Effector memory CD4-positive, alpha-beta T cell (primary cell): ENCODE measurements around the gene TMEM255B.
"Not testable (repeated sequence)": the region's sequence is repeated elsewhere in the genome, so short reads cannot be mapped to it uniquely, and the experiment has no call there.

Experiments used
- DNase-seq, 3 donors: peaks; one replicate each; pipeline ENCODE4 v3.0.0-alpha.2; 2020
- H3K27ac ChIP-seq: 2 replicates; pipeline ENCODE4 v1.7.0; 2013; ENCODE audit warnings: mild to moderate bottlenecking, low read length, moderate library complexity; ENCODE audit not compliant: insufficient read depth, poor library complexity, severe bottlenecking
- H3K27me3 ChIP-seq: replicated peaks from 2 replicates; pipeline ENCODE4 v1.7.0; 2013; ENCODE audit warnings: mild to moderate bottlenecking, low read length; ENCODE audit not compliant: insufficient read depth, control insufficient read depth, poor library complexity, severe bottlenecking
- H3K36me3 ChIP-seq: 2 replicates; pipeline ENCODE4 v1.7.0; 2013; ENCODE audit warnings: mild to moderate bottlenecking, low read length, moderate library complexity; ENCODE audit not compliant: control insufficient read depth, insufficient read depth
- H3K4me1 ChIP-seq: 2 replicates; pipeline ENCODE4 v1.7.0; 2013; ENCODE audit warnings: low read length, mild to moderate bottlenecking; ENCODE audit not compliant: control insufficient read depth, insufficient read depth, poor library complexity, severe bottlenecking
- H3K4me3 ChIP-seq: 2 replicates; pipeline ENCODE4 v1.7.0; 2013; ENCODE audit warnings: low read length, low read depth, mild to moderate bottlenecking; ENCODE audit not compliant: insufficient read depth, poor library complexity, severe bottlenecking
- H3K9me3 ChIP-seq: 2 replicates; pipeline ENCODE4 v1.7.0; 2013; ENCODE audit warnings: mild to moderate bottlenecking, low read length, moderate library complexity; ENCODE audit not compliant: control insufficient read depth

TMEM255B gene

DNA sequence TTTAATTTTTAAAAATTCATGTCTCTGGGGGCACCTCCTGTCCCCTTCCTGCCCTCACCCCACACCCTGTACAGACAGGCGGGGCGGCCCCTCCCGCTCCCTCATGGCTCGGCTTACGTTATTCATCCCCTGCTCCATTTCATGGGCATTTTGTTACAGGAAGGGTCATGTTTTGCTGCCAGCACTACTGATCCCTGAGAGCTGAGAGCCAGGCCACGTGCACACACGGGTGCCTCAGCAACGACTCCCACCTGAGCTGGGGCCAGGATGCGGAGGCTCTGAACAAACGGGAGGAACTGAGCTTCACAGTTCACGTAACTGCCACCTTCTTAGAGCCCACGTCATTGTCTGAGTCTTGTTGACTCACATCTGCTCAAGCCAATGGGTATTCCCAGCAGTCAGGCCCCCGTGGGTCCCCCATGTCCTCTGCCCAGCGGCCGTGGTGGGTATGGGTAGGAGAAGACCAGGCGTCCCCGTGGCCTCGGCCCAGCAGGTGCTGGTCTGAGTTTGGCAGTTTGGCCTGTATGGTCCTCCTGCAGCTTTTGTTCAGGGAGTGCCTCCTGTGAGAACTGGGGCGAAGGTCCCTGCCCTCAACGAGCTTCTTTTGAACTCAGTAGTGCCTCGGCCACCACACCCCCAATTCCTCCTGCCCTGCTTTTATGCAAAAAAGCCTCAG is 16.4 kb upstream of the TMEM255B start:
- Histone ChIP-seq H3K27me3 (peaks cover 19% of the 10 kb centered on the region), H3K4me3 (no peak overlapping the region), H3K27ac (no peak overlapping the region), H3K9me3 (no peaks in the 10 kb centered on the region), H3K4me1 (peaks cover 22% of the 10 kb centered on the region), H3K36me3 (no peaks in the 10 kb centered on the region)
- no peak for DNase-seq

DNA sequence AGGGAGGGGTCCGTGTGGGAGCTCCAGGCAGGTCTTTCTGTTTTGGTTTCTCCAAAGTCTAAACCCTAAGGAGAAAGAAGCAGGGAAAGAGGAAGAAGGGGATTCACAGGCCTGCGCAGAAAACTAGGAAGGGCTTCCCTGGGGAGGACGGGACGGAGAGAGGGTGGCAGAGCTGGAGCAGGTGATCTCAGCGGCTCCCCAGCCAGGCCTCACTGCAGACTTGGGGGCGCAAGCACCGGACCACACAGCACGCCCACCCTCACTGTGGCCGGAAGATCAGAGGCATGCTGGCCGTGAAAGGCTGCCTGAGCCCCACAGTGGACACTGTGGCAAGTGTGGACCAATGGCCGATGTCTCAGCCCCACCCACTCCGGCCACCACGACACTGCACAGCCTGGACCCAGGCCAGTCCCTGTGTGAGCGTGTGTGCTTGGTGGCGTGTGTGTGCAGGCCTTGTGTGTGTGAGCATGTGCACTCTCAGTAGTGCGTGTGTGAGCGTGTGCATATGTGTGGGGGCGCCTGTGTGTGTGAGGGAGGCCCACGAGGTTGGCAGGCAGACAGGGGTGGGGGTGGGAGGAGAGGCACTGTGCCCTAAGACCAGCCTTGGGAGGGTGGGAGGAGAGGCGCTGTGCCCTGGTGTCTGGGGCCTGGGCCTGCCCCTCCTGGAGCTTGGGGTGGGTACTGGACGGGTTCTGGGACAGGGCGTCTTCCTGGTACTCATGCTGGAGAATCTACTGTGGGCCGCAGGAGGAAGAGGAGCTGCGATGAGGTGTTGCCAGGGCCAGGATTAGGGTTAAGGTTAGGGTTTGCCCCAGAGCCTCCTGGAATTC is 15.4 kb upstream of the TMEM255B start:
- H3K9me3 ChIP-seq = no peaks in the 10 kb centered on the region
- H3K36me3 ChIP-seq = no peaks in the 10 kb centered on the region
- H3K27ac ChIP-seq = no peak overlapping the region
- no peak overlapping the region for H3K4me3 ChIP-seq
- H3K27me3 ChIP-seq = peaks cover 19% of the 10 kb centered on the region
- peaks cover 22% of the 10 kb centered on the region for H3K4me1 ChIP-seq
- no peak for DNase-seq

- H3K4me3 ChIP-seq = no peak overlapping the region
- no peaks in the 10 kb centered on the region for H3K36me3 ChIP-seq
- H3K4me1 ChIP-seq = peaks cover 22% of the 10 kb centered on the region
- H3K9me3 ChIP-seq = no peaks in the 10 kb centered on the region
- DNase-seq = no peak
- H3K27ac ChIP-seq = no peak overlapping the region
- H3K27me3 ChIP-seq = peaks cover 19% of the 10 kb centered on the region
Observed at GRCh38 chr13:113744197-113745000, 14.6 kb upstream of the TMEM255B start.

- Histone ChIP-seq H3K4me3 (no peak overlapping the region), H3K4me1 (peaks cover 22% of the 10 kb centered on the region), H3K36me3 (no peaks in the 10 kb centered on the region), H3K27ac (no peak overlapping the region), H3K27me3 (peaks cover 15% of the 10 kb centered on the region), H3K9me3 (no peaks in the 10 kb centered on the region)
- DNase-seq = no peak
Observed at GRCh38 chr13:113745059-113745458, 14.0 kb upstream of the TMEM255B start.

DNA sequence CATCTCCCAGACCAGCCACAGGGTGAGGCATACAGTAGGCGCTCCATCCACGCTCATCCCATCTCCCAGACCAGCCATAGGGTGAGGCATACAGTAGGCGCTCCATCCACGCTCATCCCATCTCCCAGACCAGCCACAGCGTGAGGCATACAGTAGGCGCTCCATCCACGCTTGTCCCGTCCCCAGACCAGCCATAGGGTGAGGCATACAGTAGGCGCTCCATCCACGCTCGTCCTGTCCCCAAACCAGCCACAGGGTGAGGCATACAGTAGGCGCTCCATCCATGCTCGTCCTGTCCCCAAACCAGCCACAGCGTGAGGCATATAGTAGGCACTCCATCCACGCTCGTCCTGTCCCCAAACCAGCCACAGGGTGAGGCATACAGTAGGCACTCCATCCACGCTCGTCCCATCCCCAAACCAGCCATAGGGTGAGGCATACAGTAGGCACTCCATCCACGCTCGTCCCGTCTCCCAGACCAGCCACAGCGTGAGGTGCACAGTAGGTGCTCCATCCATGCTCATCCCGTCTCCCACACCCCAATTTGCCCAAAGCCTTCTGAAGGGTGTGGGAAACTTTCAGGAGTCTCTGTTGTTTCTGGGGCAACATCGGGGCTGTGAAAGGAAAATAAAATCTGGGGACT is 13.4 kb upstream of the TMEM255B start:
- not testable (repeated sequence) for H3K27ac ChIP-seq, DNase-seq, H3K36me3 ChIP-seq, H3K9me3 ChIP-seq, H3K4me3 ChIP-seq
- Histone ChIP-seq H3K27me3 (peaks cover 10% of the 10 kb centered on the region), H3K4me1 (peaks cover 21% of the 10 kb centered on the region)

DNA sequence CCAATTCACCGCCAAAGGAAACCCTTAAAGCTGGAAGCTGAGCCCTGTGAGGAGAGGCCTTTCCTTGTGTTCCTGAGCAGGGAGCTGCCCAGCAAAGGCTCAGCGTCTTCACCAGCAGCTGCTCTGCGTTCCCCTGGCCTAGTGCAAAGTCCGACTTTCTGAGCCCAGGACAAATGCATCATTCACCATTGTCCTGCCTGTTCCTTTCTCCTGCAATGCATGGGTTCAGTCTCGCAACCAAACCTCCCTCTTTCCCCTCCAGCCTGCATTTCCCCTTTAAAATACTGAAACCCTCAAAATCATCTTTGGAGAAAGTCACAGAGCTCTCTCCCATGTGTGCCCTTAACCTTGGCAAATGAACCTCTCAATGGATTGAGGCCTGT is 12.9 kb upstream of the TMEM255B start:
- DNase-seq = no peak
- Histone ChIP-seq H3K4me1 (peaks cover 16% of the 10 kb centered on the region), H3K9me3 (no peaks in the 10 kb centered on the region), H3K4me3 (no peak overlapping the region), H3K27ac (no peak overlapping the region), H3K27me3 (peaks cover 10% of the 10 kb centered on the region), H3K36me3 (no peaks in the 10 kb centered on the region)

DNA sequence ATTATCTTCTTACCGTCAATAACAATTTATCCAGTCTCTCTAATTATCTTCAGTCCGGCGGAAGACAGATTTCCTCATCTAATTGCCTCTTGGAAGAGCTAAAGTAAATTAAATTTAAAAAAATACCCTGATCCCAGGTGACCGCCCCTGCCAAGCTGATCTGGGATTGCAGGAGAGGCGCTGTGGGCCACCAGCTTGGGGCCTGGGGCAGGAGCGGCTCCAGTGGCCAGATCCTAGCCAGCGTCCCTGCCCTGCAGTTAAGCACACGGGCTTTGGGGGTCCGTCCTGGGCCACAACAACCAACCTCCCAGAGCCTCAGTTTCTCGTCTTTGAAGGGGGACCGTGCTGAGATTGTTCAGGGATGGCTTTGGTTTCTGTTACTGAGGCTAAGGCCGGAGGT is 12.4 kb upstream of the TMEM255B start:
- no peak overlapping the region for H3K4me3 ChIP-seq
- DNase-seq = no peak
- H3K27ac ChIP-seq = no peak overlapping the region
- H3K27me3 ChIP-seq = peaks cover 10% of the 10 kb centered on the region
- peaks cover 11% of the 10 kb centered on the region for H3K4me1 ChIP-seq
- no peaks in the 10 kb centered on the region for H3K36me3 ChIP-seq
- H3K9me3 ChIP-seq = no peaks in the 10 kb centered on the region

DNA sequence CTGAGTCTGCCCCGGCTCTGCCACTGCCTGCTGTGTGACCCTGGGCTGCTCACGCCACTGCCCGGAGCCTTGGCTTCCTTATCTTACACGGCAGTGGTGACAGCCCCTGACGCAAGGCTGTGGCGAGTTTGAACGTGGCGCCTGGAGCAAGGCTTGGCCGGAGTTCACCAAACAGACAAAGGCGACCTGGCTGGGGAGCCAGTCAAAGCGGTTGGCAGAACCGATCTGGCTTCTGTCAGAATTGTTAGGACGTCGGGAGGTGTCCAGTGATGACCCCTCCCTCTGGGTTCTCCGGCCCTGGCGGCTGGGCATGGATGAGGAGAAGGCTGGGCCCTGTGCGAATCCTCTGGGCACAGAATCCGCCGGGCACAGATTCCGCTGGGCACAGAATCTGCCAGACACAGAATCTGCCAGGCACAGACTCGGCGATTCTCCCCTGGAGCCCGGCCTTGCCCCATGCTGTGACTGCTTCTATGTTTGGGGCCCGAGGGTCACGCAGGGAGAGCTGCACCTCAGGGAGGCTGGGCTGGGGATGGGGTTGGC is 11.7 kb upstream of the TMEM255B start:
- no peak for DNase-seq
- H3K36me3 ChIP-seq = no peaks in the 10 kb centered on the region
- H3K4me1 ChIP-seq = peaks cover 4% of the 10 kb centered on the region
- no peak overlapping the region for H3K27ac ChIP-seq
- peaks cover 5% of the 10 kb centered on the region for H3K27me3 ChIP-seq
- H3K9me3 ChIP-seq = no peaks in the 10 kb centered on the region
- H3K4me3 ChIP-seq = no peak overlapping the region

DNA sequence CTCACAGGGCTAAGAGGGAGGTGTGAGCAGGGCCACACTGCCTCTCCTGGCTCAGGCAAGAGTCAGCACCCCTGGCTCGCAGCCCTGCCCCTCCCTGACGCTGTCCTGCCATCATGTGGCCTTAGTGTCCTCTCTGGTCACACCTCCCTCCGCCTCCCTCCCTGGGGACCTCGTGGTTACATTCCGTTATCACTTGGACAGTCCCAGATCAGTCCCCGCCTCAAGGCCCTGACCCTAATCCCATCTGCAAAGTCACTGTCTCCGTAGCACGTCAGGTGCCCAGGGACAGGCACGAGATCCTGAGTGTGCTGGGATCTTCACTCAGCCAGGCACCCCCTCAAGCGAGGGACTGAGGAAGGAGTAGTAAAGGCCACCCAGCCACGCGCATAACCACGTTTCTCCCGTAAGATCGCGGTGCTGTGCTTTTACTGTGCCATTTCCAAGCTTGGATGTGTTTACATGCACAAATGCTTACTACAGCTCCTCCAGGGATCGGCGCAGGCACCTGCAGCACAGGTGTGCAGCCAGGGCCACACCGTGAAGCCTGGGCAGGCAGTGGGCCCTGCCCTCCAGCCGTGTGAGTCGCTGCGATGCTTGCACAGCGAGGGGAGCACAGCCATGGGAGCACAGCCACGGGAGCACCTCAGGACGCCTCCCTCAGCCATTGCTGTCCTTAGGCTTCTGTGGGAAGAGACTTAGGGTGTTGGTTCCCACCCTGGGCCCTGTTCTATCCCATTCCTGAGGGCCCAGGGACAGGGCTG is 10.7 kb upstream of the TMEM255B start:
- Histone ChIP-seq H3K4me3 (no peak overlapping the region), H3K4me1 (no peaks in the 10 kb centered on the region), H3K27me3 (no peaks in the 10 kb centered on the region), H3K36me3 (no peaks in the 10 kb centered on the region), H3K27ac (no peak overlapping the region), H3K9me3 (no peaks in the 10 kb centered on the region)
- DNase-seq = no peak
